Measurements from ENCODE around the gene KPNA4.

The KPNA4 gene

DNA sequence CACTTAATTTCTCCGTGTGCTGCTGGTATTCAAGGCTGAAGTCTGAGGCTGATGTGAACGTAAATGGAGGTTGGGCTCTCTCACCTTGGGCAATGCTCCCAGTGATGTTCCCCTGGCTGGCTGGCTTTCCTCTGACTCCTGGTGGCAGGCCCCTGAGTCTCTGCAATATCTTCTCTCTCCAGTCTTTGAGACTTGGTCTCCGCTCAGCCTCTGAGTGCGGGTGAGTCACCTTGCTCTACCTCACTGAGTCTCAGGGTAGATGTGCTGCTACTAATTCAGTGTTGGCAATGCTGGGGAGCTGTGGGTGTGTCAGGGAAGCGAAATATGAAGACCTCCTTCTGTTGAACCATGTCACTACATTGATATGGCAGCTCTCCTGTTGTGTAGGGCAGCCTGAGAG, 84.4 kb downstream of the KPNA4 start:
- POLR2A ChIA-PET = no interaction called here
- CTCF ChIA-PET = no interaction called here
- TF ChIP-seq SUZ12 (IDR thresholded peaks at IDR 0.05) = no peak
- no peak for TF ChIP-seq TARDBP (IDR thresholded peaks at IDR 0.05)
- TF ChIP-seq ELF4 (IDR thresholded peaks at IDR 0.05) = no peak
- no peak for TF ChIP-seq ZNF384 (IDR thresholded peaks at IDR 0.05)
- TF ChIP-seq FOXK2 (IDR thresholded peaks at IDR 0.05) = no peak
- TF ChIP-seq L3MBTL2 (conservative IDR thresholded peaks at IDR 0.05) = no peak
- TF ChIP-seq FOXM1 (IDR thresholded peaks at IDR 0.05; ENCODE audit: borderline replicate concordance) = no peak
- no peak for TF ChIP-seq FOXA1 (IDR thresholded peaks at IDR 0.05)
- TF ChIP-seq HDGF (IDR thresholded peaks at IDR 0.05; ENCODE audit: borderline replicate concordance) = no peak
- no peak for TF ChIP-seq PKNOX1 (IDR thresholded peaks at IDR 0.05)
- TF ChIP-seq BHLHE40 (IDR thresholded peaks at IDR 0.05; ENCODE audit: borderline replicate concordance) = no peak
- TF ChIP-seq ARNT (IDR thresholded peaks at IDR 0.05) = no peak
- TF ChIP-seq NFRKB (IDR thresholded peaks at IDR 0.05) = no peak
- TF ChIP-seq SP1 (IDR thresholded peaks at IDR 0.05) = no peak
- TF ChIP-seq CTBP1 (IDR thresholded peaks at IDR 0.05; ENCODE audit: borderline replicate concordance) = no peak
- no peak for DNase-seq (ENCODE audit: extremely low spot score)

DNA sequence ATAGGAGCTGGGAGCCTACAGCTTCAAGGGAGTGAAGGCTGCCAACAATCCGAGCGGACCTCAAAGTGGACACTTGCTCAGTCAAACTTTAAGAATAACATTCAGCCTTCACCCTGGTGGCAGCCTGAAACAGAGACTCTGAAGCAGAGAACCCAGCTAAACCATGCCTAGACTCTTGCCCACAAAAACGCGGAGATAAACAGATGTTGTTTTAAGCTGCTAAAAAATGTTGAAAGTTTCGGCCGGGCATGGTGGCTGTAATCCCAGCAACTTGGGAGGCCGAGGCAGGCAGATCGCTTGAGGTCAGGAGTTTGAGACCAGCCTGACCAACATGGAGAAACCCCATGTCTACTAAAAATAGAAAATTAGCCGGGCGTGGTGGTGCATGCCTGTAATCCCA, 86.0 kb downstream of the KPNA4 start:
- DNase-seq (ENCODE audit: extremely low spot score) = no peak
- TF ChIP-seq HDGF (IDR thresholded peaks at IDR 0.05; ENCODE audit: borderline replicate concordance) (no peak), ELF4 (IDR thresholded peaks at IDR 0.05) (no peak)
- CTCF ChIA-PET = no interaction called here
- POLR2A ChIA-PET = no interaction called here

DNA sequence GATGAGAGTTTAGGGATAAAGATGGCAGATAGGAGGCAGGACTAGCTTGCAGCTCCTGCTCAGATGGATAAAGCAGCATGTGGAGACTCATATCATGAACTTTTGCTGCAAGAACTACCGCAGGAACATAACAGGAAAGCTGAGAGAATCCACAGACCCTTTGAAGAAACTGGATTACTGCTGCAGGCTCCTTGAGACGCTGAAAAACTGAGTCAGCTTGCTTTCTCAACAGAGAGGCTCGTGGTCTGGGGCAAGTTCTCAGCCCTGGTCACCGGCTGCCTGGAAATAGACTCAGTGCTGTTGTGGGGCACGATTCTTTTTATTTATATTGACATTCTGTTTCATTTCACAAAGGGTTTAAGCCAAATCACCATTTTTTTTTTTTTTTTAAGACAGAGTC, 87.0 kb downstream of the KPNA4 start:
- ChIA-PET CTCF (no interaction called here), POLR2A (no interaction called here)
- no peak for DNase-seq (ENCODE audit: extremely low spot score)
- no peak for TF ChIP-seq TARDBP (IDR thresholded peaks at IDR 0.05)
- TF ChIP-seq PKNOX1 (IDR thresholded peaks at IDR 0.05) = no peak
- TF ChIP-seq SUZ12 (IDR thresholded peaks at IDR 0.05) = no peak
- no peak for TF ChIP-seq CTBP1 (IDR thresholded peaks at IDR 0.05; ENCODE audit: borderline replicate concordance)
- no peak for TF ChIP-seq FOXM1 (IDR thresholded peaks at IDR 0.05; ENCODE audit: borderline replicate concordance)
- TF ChIP-seq HDGF (IDR thresholded peaks at IDR 0.05; ENCODE audit: borderline replicate concordance) = no peak
- no peak for TF ChIP-seq FOXK2 (IDR thresholded peaks at IDR 0.05)
- TF ChIP-seq BHLHE40 (IDR thresholded peaks at IDR 0.05; ENCODE audit: borderline replicate concordance) = no peak
- TF ChIP-seq ARNT (IDR thresholded peaks at IDR 0.05) = no peak
- TF ChIP-seq FOXA1 (IDR thresholded peaks at IDR 0.05) = no peak
- no peak for TF ChIP-seq ELF4 (IDR thresholded peaks at IDR 0.05)
- no peak for TF ChIP-seq LEF1 (IDR thresholded peaks at IDR 0.05; ENCODE audit: borderline replicate concordance)
- no peak for TF ChIP-seq L3MBTL2 (conservative IDR thresholded peaks at IDR 0.05)

- DNase-seq (ENCODE audit: extremely low spot score) = no peak
- POLR2A ChIA-PET = no interaction called here
- TF ChIP-seq NFRKB (IDR thresholded peaks at IDR 0.05) = no peak
- no peak for TF ChIP-seq ZNF384 (IDR thresholded peaks at IDR 0.05)
- no peak for TF ChIP-seq FOXA1 (IDR thresholded peaks at IDR 0.05)
- no peak for TF ChIP-seq SUZ12 (IDR thresholded peaks at IDR 0.05)
- no peak for TF ChIP-seq CTBP1 (IDR thresholded peaks at IDR 0.05; ENCODE audit: borderline replicate concordance)
- TF ChIP-seq LEF1 (IDR thresholded peaks at IDR 0.05; ENCODE audit: borderline replicate concordance) = no peak
- CTCF ChIA-PET = no interaction called here
Measured at GRCh38 chr3:160477750-160478149, 87.6 kb downstream of the KPNA4 start.

- ChIA-PET CTCF (no interaction called here), POLR2A (interaction anchor here (1.0 kb wide), 1 partner anchor 26 kb away, joined by 3 read pairs; the partner anchor contains the start of gene TRIM59)
- DNase-seq (ENCODE audit: extremely low spot score) = no peak
- TF ChIP-seq TARDBP (IDR thresholded peaks at IDR 0.05) (no peak), CTBP1 (IDR thresholded peaks at IDR 0.05; ENCODE audit: borderline replicate concordance) (no peak), ZNF384 (IDR thresholded peaks at IDR 0.05) (no peak), LEF1 (IDR thresholded peaks at IDR 0.05; ENCODE audit: borderline replicate concordance) (no peak), BHLHE40 (IDR thresholded peaks at IDR 0.05; ENCODE audit: borderline replicate concordance) (no peak)
Measured at GRCh38 chr3:160475884-160476283, 89.5 kb downstream of the KPNA4 start.

- ChIA-PET POLR2A (interaction anchor here (0.9 kb wide), 1 partner anchor 26 kb away, joined by 4 read pairs; the partner anchor contains the start of gene TRIM59), CTCF (no interaction called here)
- TF ChIP-seq FOXK2 (IDR thresholded peaks at IDR 0.05) = no peak
- TF ChIP-seq BHLHE40 (IDR thresholded peaks at IDR 0.05; ENCODE audit: borderline replicate concordance) = no peak
- TF ChIP-seq ARNT (IDR thresholded peaks at IDR 0.05) = no peak
- no peak for TF ChIP-seq FOXA1 (IDR thresholded peaks at IDR 0.05)
- TF ChIP-seq CTBP1 (IDR thresholded peaks at IDR 0.05; ENCODE audit: borderline replicate concordance) = no peak
- TF ChIP-seq FOXM1 (IDR thresholded peaks at IDR 0.05; ENCODE audit: borderline replicate concordance) = no peak
- no peak for TF ChIP-seq SP1 (IDR thresholded peaks at IDR 0.05)
- no peak for DNase-seq (ENCODE audit: extremely low spot score)
Measured at GRCh38 chr3:160475153-160475552, 90.2 kb downstream of the KPNA4 start.

DNA sequence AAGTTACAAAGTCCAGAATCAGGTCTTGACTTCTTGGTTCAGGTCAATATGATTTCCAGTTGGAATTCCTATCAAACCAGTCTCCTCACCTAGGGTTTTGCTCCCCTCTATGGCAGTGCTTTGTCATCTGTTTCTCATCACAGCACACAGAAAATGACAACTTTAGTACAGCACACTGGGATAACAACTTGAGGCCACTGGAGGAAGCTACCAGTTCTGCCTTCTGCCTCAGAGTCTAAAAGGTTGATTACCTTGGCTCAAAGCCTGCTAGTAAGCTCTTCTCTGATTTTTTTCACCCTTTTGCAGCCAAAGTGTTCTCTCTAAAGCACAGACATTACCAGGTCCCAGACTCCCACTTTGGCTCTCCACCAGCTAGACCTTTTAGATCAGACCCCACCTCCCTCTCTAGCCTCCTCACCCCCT, 90.9 kb downstream of the KPNA4 start:
- ChIA-PET POLR2A (interaction anchor here (0.9 kb wide), 1 partner anchor 25 kb away, joined by 4 read pairs; the partner anchor contains the start of gene TRIM59), CTCF (no interaction called here)
- TF ChIP-seq FOXA1 (IDR thresholded peaks at IDR 0.05) (no peak), L3MBTL2 (conservative IDR thresholded peaks at IDR 0.05) (no peak), PKNOX1 (IDR thresholded peaks at IDR 0.05) (no peak), ZNF384 (IDR thresholded peaks at IDR 0.05) (no peak), ELF4 (IDR thresholded peaks at IDR 0.05) (no peak), FOXK2 (IDR thresholded peaks at IDR 0.05) (no peak), LEF1 (IDR thresholded peaks at IDR 0.05; ENCODE audit: borderline replicate concordance) (no peak)
- DNase-seq (ENCODE audit: extremely low spot score) = no peak
